Endodermal cell (in vitro differentiated cells): ENCODE data around the gene GNB2. TPM values are rescaled to one million over a fixed set of nuclear protein-coding genes. Genes with fewer than 3 reads are reported as not detected.

ENCODE experiments used
- DNase-seq: peaks from one replicate; pipeline ENCODE4 v3.0.0-alpha.2; 2017
- H3K27ac ChIP-seq: 2 replicates; pipeline ENCODE4 v1.5.1; 2013; ENCODE audit warnings: mild to moderate bottlenecking, low read depth, low read length, moderate library complexity
- H3K27me3 ChIP-seq: 2 replicates; pipeline ENCODE4 v1.6.1; 2013; ENCODE audit warnings: mild to moderate bottlenecking, low read length, moderate library complexity; ENCODE audit not compliant: insufficient read depth, control insufficient read depth, poor library complexity, severe bottlenecking
- H3K36me3 ChIP-seq: 2 replicates; pipeline ENCODE4 v1.7.0; 2013; ENCODE audit warnings: mild to moderate bottlenecking, low read length, moderate library complexity; ENCODE audit not compliant: control insufficient read depth, insufficient read depth
- H3K4me1 ChIP-seq: one replicate; pipeline ENCODE4 v1.7.0; 2013; ENCODE audit warnings: low read length; ENCODE audit not compliant: control insufficient read depth, insufficient read depth
- H3K4me3 ChIP-seq: 2 replicates; pipeline ENCODE4 v1.5.1; 2013; ENCODE audit warnings: mild to moderate bottlenecking, low read length, moderate library complexity
- H3K9ac ChIP-seq: 2 replicates; pipeline ENCODE4 v1.6.1; 2013; ENCODE audit warnings: mild to moderate bottlenecking, low read length, moderate library complexity; ENCODE audit not compliant: poor library complexity, severe bottlenecking; ENCODE audit errors: extremely low read depth
- H3K9me3 ChIP-seq: 2 replicates; pipeline ENCODE4 v1.6.1; 2013; ENCODE audit warnings: mild to moderate bottlenecking, low read length, moderate library complexity; ENCODE audit not compliant: control insufficient read depth
- H3K27ac Mint-ChIP-seq: 2 replicates; pipeline ENCODE4 v1.8.0; 2020; ENCODE audit warnings: mixed read lengths
- H3K27me3 Mint-ChIP-seq: 2 replicates; pipeline ENCODE4 v1.8.0; 2021; ENCODE audit warnings: mild to moderate bottlenecking, mixed read lengths; ENCODE audit not compliant: insufficient read depth
- H3K36me3 Mint-ChIP-seq: 2 replicates; pipeline ENCODE4 v1.8.0; 2020; ENCODE audit warnings: low read depth, mixed read lengths
- H3K4me1 Mint-ChIP-seq: 2 replicates; pipeline ENCODE4 v1.8.0; 2020; ENCODE audit warnings: mixed read lengths
- H3K4me3 Mint-ChIP-seq: 2 replicates; pipeline ENCODE4 v1.8.0; 2020; ENCODE audit warnings: mild to moderate bottlenecking, moderate library complexity, mixed read lengths
- H3K9me3 Mint-ChIP-seq: 2 replicates; pipeline ENCODE4 v1.8.0; 2020; ENCODE audit warnings: mild to moderate bottlenecking, mixed read lengths
- WGBS, 2 experiments: methylation state at CpG; one replicate each; pipeline versions ENCODE4 v1.1.5 to v1.1.7; 2013; ENCODE audit warnings: missing lambda C conversion rate in 2 of 2, mixed read lengths in 1 of 2; ENCODE audit not compliant: insufficient coverage in 1 of 2, insufficient read length in 1 of 2; 5-methylcytosine and 5-hydroxymethylcytosine counted together
- total RNA-seq, 2 donors: library from RNA; stranded (reverse); fragmentation: NEBNext Ultra II Directional in 1 of 2; extraction: Animal tissue kit (Norgen Biotek cat#: 25700) in 1 of 2; gene quantifications; 2 replicates in 1 of 2; 3 replicates in 1 of 2; pipeline ENCODE4 v1.2.1, GENCODE V29; 2021
- TF ChIP-seq, protein P1 (sequence below): fragments of 200-600 bp; sonication (generic); conservative IDR thresholded peaks from 2 replicates; pipeline ENCODE4 v1.5.0; 2021; ENCODE audit warnings: antibody characterized with exemption, mild to moderate bottlenecking

GNB2 gene
- total RNA-seq, 2 donors from 2014 or later, result 197 to 230 TPM

DNA sequence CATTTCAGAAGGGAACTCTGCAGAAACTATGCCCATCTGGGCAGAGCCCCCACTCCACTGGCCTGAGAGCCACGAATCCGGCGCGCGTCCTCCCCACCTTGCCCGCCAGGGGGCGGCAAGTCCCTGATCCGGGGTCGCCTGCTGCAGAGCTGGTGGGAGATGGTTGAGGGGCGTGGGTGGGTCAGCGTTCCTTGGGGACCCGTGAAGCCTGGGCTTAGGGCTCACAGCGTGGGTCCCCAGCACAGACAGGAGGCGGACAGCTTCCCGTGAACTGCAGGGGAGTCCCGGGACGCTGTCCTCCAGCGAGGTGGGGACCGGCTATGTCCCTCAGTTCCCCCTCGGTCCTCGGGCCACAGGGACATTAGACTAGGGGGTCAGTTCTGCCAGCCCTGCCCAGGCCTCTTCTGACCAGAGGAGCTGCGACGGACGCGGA, 31.8 kb downstream of the GNB2 start:
- Histone ChIP-seq H3K36me3 (peaks cover 13% of the 10 kb centered on the region), H3K9me3 (no peaks in the 10 kb centered on the region), H3K4me1 (no peaks in the 10 kb centered on the region), H3K27ac (peak overlapping the region; percentile 91), H3K4me3 (peak overlapping the region; percentile 89), H3K27me3 (no peaks in the 10 kb centered on the region), H3K9ac (peak overlapping the region; percentile 89)
- Mint-ChIP-seq H3K4me1 (peaks cover 10% of the 10 kb centered on the region), H3K4me3 (peak overlapping the region; percentile 95), H3K27ac (peak overlapping the region; percentile 92), H3K27me3 (no peaks in the 10 kb centered on the region), H3K36me3 (peaks cover 16% of the 10 kb centered on the region), H3K9me3 (no peaks in the 10 kb centered on the region)
- peak; percentile 96 for DNase-seq
- 0 to 1% methylated on average over 17 to 25 of the region's 25 CpGs for WGBS, 2 experiments
- TF ChIP-seq, protein P1, sequence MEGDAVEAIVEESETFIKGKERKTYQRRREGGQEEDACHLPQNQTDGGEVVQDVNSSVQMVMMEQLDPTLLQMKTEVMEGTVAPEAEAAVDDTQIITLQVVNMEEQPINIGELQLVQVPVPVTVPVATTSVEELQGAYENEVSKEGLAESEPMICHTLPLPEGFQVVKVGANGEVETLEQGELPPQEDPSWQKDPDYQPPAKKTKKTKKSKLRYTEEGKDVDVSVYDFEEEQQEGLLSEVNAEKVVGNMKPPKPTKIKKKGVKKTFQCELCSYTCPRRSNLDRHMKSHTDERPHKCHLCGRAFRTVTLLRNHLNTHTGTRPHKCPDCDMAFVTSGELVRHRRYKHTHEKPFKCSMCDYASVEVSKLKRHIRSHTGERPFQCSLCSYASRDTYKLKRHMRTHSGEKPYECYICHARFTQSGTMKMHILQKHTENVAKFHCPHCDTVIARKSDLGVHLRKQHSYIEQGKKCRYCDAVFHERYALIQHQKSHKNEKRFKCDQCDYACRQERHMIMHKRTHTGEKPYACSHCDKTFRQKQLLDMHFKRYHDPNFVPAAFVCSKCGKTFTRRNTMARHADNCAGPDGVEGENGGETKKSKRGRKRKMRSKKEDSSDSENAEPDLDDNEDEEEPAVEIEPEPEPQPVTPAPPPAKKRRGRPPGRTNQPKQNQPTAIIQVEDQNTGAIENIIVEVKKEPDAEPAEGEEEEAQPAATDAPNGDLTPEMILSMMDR, result peak; percentile 97

DNA sequence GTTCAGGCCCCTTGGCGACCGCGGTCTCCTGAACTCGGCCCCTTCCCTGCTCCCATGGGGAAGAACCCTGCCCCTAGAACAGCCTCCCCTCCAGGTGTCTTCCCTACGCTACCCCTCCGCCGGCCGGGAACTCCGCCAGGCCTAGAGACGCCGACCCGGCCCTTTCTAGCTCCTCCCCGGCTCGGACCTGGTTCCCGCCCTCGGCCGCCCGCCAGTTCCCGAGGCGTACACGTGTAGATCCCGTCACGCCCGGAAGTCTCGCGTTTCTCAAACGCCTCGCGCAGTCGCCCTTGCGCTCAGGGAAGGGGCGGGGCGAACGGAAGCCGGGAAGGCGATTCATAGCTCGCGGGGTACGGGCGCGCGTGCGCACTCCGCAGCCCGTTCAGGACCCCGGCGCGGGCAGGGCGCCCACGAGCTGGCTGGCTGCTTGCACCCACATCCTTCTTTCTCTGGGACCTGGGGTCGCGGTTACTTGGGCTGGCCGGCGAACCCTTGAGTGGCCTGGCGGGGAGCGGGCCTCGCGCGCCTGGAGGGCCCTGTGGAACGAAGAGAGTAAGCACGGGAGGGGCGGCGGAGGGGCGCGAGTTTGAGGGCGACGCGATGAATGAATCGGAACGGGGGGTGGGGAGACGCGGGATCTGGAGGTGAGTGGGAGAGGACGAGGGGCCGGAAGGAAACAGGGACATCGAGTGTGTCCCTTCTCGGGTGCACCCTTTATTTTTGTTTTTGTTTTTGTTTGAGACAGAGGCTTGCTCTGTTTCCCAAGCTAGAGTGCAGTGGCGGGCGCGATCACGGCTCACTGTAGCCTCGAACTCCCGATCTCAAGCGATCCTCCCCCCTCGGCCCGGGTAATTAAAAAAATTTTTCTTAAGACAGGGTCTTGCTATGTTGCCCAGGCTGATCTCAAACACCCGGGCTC, 32.5 kb downstream of the GNB2 start, which contains the start of gene POP7:
Gene POP7, plus strand, starts transcription at position 369 of the 919 bp plus-strand sequence. CDS start 710 bp downstream, outside the sequence.
- Mint-ChIP-seq H3K9me3 (no peaks in the 10 kb centered on the region), H3K4me1 (peaks cover 10% of the 10 kb centered on the region), H3K27ac (peak within 1 kb of the TSS; percentile 94), H3K4me3 (peak within 1 kb of the TSS; percentile 95), H3K27me3 (no peaks in the 10 kb centered on the region), H3K36me3 (peaks cover 16% of the 10 kb centered on the region)
- peak; percentile 99 for DNase-seq
- peak within 1 kb of the TSS; percentile 89 for H3K4me3 ChIP-seq
- peak within 1 kb of the TSS; percentile 91 for H3K27ac ChIP-seq
- H3K4me1 ChIP-seq, result no peaks in the 10 kb centered on the region
- no peaks in the 10 kb centered on the region for H3K27me3 ChIP-seq
- 0 to 3% methylated on average over 16 to 86 of the region's 86 CpGs for WGBS, 2 experiments
- H3K9ac ChIP-seq, result peak within 1 kb of the TSS; percentile 89
- no peaks in the 10 kb centered on the region for H3K9me3 ChIP-seq
- TF ChIP-seq, protein P1, result no peak
- peaks cover 13% of the 10 kb centered on the region for H3K36me3 ChIP-seq

- peak overlapping the region; percentile 95 for H3K4me3 Mint-ChIP-seq
- H3K9me3 ChIP-seq, result no peaks in the 10 kb centered on the region
- H3K4me1 ChIP-seq, result no peaks in the 10 kb centered on the region
- H3K36me3 Mint-ChIP-seq, result peaks cover 16% of the 10 kb centered on the region
- peaks cover 13% of the 10 kb centered on the region for H3K36me3 ChIP-seq
- H3K27me3 ChIP-seq, result no peaks in the 10 kb centered on the region
- peak overlapping the region; percentile 89 for H3K9ac ChIP-seq
- H3K27ac Mint-ChIP-seq, result peak overlapping the region; percentile 94
- peak overlapping the region; percentile 89 for H3K4me3 ChIP-seq
- no peak overlapping the region for H3K27ac ChIP-seq
- H3K27me3 Mint-ChIP-seq, result no peaks in the 10 kb centered on the region
- TF ChIP-seq, protein P1, result no peak
- peak; percentile 65 for DNase-seq
- WGBS, 2 experiments, result 32 to 35% methylated on average over 21 to 34 of the region's 34 CpGs
- no peaks in the 10 kb centered on the region for H3K9me3 Mint-ChIP-seq
- H3K4me1 Mint-ChIP-seq, result peaks cover 10% of the 10 kb centered on the region
Observed at GRCh38 chr7:100706672-100707311, 33.3 kb downstream of the GNB2 start.
